Endodermal cell (in vitro differentiated cells): ENCODE results near the gene RGS7. TPM values are rescaled to one million over a fixed set of nuclear protein-coding genes. Genes with fewer than 3 reads are reported as not detected.
A peak's percentile ranks its signal among the peaks of the same experiment; 100 is the strongest.

Experiments used
- DNase-seq: peaks from one replicate; pipeline ENCODE4 v3.0.0-alpha.2; 2017
- H3K27ac ChIP-seq: 2 replicates; pipeline ENCODE4 v1.5.1; 2013; ENCODE audit warnings: mild to moderate bottlenecking, low read depth, low read length, moderate library complexity
- H3K27me3 ChIP-seq: 2 replicates; pipeline ENCODE4 v1.6.1; 2013; ENCODE audit warnings: mild to moderate bottlenecking, low read length, moderate library complexity; ENCODE audit not compliant: insufficient read depth, control insufficient read depth, poor library complexity, severe bottlenecking
- H3K36me3 ChIP-seq: 2 replicates; pipeline ENCODE4 v1.7.0; 2013; ENCODE audit warnings: mild to moderate bottlenecking, low read length, moderate library complexity; ENCODE audit not compliant: control insufficient read depth, insufficient read depth
- H3K4me1 ChIP-seq: one replicate; pipeline ENCODE4 v1.7.0; 2013; ENCODE audit warnings: low read length; ENCODE audit not compliant: control insufficient read depth, insufficient read depth
- H3K4me3 ChIP-seq: 2 replicates; pipeline ENCODE4 v1.5.1; 2013; ENCODE audit warnings: mild to moderate bottlenecking, low read length, moderate library complexity
- H3K9ac ChIP-seq: 2 replicates; pipeline ENCODE4 v1.6.1; 2013; ENCODE audit warnings: mild to moderate bottlenecking, low read length, moderate library complexity; ENCODE audit not compliant: poor library complexity, severe bottlenecking; ENCODE audit errors: extremely low read depth
- H3K9me3 ChIP-seq: 2 replicates; pipeline ENCODE4 v1.6.1; 2013; ENCODE audit warnings: mild to moderate bottlenecking, low read length, moderate library complexity; ENCODE audit not compliant: control insufficient read depth
- H3K27ac Mint-ChIP-seq: 2 replicates; pipeline ENCODE4 v1.8.0; 2020; ENCODE audit warnings: mixed read lengths
- H3K27me3 Mint-ChIP-seq: 2 replicates; pipeline ENCODE4 v1.8.0; 2021; ENCODE audit warnings: mild to moderate bottlenecking, mixed read lengths; ENCODE audit not compliant: insufficient read depth
- H3K36me3 Mint-ChIP-seq: 2 replicates; pipeline ENCODE4 v1.8.0; 2020; ENCODE audit warnings: low read depth, mixed read lengths
- H3K4me1 Mint-ChIP-seq: 2 replicates; pipeline ENCODE4 v1.8.0; 2020; ENCODE audit warnings: mixed read lengths
- H3K4me3 Mint-ChIP-seq: 2 replicates; pipeline ENCODE4 v1.8.0; 2020; ENCODE audit warnings: mild to moderate bottlenecking, moderate library complexity, mixed read lengths
- H3K9me3 Mint-ChIP-seq: 2 replicates; pipeline ENCODE4 v1.8.0; 2020; ENCODE audit warnings: mild to moderate bottlenecking, mixed read lengths
- WGBS, 2 experiments: methylation state at CpG; one replicate each; pipeline versions ENCODE4 v1.1.5 to v1.1.7; 2013; ENCODE audit warnings: missing lambda C conversion rate in 2 of 2, mixed read lengths in 1 of 2; ENCODE audit not compliant: insufficient coverage in 1 of 2, insufficient read length in 1 of 2; 5-methylcytosine and 5-hydroxymethylcytosine counted together
- total RNA-seq, 2 donors: library from RNA; stranded (reverse); fragmentation: NEBNext Ultra II Directional in 1 of 2; extraction: Animal tissue kit (Norgen Biotek cat#: 25700) in 1 of 2; gene quantifications; 2 replicates in 1 of 2; 3 replicates in 1 of 2; pipeline ENCODE4 v1.2.1, GENCODE V29; 2021
- TF ChIP-seq, protein P1 (sequence below): fragments of 200-600 bp; sonication (generic); conservative IDR thresholded peaks from 2 replicates; pipeline ENCODE4 v1.5.0; 2021; ENCODE audit warnings: antibody characterized with exemption, mild to moderate bottlenecking

The RGS7 gene
- total RNA-seq, 2 donors from 2014 or later = 1.0 to 1.1 TPM

DNA sequence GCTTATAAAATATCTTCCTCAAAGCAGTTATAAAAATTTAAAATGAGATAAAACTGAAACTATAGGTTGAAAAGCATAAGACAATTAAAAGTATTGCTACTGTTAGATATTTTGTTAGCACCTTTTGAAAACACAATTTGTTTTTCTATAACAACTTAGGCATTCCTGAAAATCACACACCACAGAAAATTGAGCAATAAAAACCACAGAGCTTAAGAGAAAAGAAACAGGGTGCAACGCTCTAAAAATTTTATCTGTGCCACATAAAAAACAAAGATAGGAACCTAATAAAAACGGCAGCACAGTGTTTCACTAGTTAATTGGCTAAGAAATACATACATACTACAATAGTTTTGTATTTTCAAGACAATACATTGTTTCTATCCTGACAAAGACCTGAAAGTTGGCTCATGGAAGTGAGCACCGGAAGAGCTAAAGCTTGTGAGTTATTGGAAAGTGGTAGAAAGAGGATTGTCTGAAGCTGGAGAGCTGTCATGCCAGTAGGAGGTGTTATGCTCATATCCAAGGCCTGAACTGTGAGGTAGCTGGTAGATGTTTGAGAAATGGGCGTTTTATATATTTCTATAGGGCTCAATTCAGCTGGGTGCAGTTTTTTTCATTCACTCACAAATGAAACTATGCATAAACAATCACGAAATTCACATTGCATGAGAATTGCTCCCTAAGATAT lies 45.8 kb downstream of the RGS7 start:
- DNase-seq = no peak
- H3K4me3 Mint-ChIP-seq = no peak overlapping the region
- Histone ChIP-seq H3K27me3 (no peaks in the 10 kb centered on the region), H3K9me3 (no peaks in the 10 kb centered on the region), H3K9ac (no peak overlapping the region), H3K4me1 (no peaks in the 10 kb centered on the region), H3K27ac (no peak overlapping the region), H3K36me3 (no peaks in the 10 kb centered on the region), H3K4me3 (no peak overlapping the region)
- TF ChIP-seq, protein P1, sequence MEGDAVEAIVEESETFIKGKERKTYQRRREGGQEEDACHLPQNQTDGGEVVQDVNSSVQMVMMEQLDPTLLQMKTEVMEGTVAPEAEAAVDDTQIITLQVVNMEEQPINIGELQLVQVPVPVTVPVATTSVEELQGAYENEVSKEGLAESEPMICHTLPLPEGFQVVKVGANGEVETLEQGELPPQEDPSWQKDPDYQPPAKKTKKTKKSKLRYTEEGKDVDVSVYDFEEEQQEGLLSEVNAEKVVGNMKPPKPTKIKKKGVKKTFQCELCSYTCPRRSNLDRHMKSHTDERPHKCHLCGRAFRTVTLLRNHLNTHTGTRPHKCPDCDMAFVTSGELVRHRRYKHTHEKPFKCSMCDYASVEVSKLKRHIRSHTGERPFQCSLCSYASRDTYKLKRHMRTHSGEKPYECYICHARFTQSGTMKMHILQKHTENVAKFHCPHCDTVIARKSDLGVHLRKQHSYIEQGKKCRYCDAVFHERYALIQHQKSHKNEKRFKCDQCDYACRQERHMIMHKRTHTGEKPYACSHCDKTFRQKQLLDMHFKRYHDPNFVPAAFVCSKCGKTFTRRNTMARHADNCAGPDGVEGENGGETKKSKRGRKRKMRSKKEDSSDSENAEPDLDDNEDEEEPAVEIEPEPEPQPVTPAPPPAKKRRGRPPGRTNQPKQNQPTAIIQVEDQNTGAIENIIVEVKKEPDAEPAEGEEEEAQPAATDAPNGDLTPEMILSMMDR = peak; percentile 38
- H3K36me3 Mint-ChIP-seq = no peaks in the 10 kb centered on the region
- peaks cover 4% of the 10 kb centered on the region for H3K4me1 Mint-ChIP-seq
- H3K27ac Mint-ChIP-seq = no peak overlapping the region
- H3K27me3 Mint-ChIP-seq = no peaks in the 10 kb centered on the region
- 85 to 100% methylated on average over 1 to 5 of the region's 5 CpGs for WGBS, 2 experiments
- H3K9me3 Mint-ChIP-seq = no peaks in the 10 kb centered on the region

DNA sequence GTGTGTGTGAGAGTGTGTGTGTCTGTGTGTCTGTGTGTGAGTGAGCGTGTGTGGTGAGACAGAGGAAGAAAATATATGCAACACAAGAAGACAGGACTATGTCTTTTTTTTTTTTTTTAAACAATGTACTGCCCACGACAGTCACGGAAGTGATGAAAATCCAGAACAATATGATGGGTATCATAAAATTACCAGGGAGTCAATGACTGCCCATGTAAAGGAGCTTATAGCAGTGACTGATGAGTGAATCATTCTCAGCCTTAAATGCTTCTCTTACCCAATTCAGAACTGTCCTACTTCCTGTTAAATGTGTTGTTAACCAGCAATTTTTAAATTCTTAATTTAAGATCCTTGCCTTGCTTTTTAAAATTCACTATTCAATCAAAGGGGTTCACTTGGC lies 46.6 kb downstream of the RGS7 start:
- no peaks in the 10 kb centered on the region for H3K36me3 ChIP-seq
- no peak overlapping the region for H3K4me3 Mint-ChIP-seq
- DNase-seq = no peak
- H3K27ac ChIP-seq = no peak overlapping the region
- TF ChIP-seq, protein P1 = no peak
- H3K9me3 ChIP-seq = no peaks in the 10 kb centered on the region
- H3K27ac Mint-ChIP-seq = no peak overlapping the region
- 91 to 100% methylated on average over 2 to 3 of the region's 3 CpGs for WGBS, 2 experiments
- H3K9ac ChIP-seq = no peak overlapping the region
- peaks cover under 1% of the 10 kb centered on the region for H3K9me3 Mint-ChIP-seq
- H3K27me3 Mint-ChIP-seq = no peaks in the 10 kb centered on the region
- no peaks in the 10 kb centered on the region for H3K4me1 ChIP-seq
- H3K36me3 Mint-ChIP-seq = no peaks in the 10 kb centered on the region
- no peak overlapping the region for H3K4me3 ChIP-seq
- no peaks in the 10 kb centered on the region for H3K27me3 ChIP-seq
- peaks cover 4% of the 10 kb centered on the region for H3K4me1 Mint-ChIP-seq

DNA sequence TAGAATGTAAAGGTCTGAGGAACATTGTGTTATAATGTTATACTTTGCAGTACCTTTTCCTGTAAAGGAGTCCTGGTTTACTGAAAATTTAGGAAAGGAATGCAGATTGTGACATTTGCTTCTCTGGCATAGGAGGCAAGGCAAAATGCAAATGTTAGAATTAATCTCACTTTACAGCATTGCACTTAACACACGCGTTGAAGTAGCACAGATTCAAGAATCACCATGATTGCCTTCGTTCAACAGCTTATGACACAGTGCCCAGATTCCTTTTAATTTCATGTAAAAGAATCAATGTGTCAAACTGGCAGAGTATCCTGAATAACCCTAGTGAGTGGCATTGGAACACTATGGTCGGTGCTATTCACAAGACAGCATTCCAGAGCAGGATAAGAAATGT lies 47.4 kb downstream of the RGS7 start:
- H3K4me1 Mint-ChIP-seq = peaks cover 4% of the 10 kb centered on the region
- H3K27me3 Mint-ChIP-seq = no peaks in the 10 kb centered on the region
- H3K9me3 Mint-ChIP-seq = peaks cover 7% of the 10 kb centered on the region

More for the DNA sequence above, 47.4 kb downstream of the RGS7 start:
- H3K27ac Mint-ChIP-seq = no peak overlapping the region
- 94 to 96% methylated on average over 4 of the region's 4 CpGs for WGBS, 2 experiments
- no peak overlapping the region for H3K4me3 ChIP-seq
- no peaks in the 10 kb centered on the region for H3K9me3 ChIP-seq
- TF ChIP-seq, protein P1 = no peak
- H3K27me3 ChIP-seq = no peaks in the 10 kb centered on the region
- H3K36me3 Mint-ChIP-seq = peaks cover 3% of the 10 kb centered on the region
- H3K36me3 ChIP-seq = no peaks in the 10 kb centered on the region
- no peak overlapping the region for H3K9ac ChIP-seq
- no peak overlapping the region for H3K27ac ChIP-seq
- no peak for DNase-seq
- H3K4me1 ChIP-seq = no peaks in the 10 kb centered on the region
- no peak overlapping the region for H3K4me3 Mint-ChIP-seq
